WERI-Rb-1 (cell line): ENCODE results near the gene RPTOR.

Experiments
- DNase-seq: peaks from one replicate; pipeline ENCODE4 v3.0.0-alpha.2; 2020
- H3K27ac ChIP-seq: fragments of 250-450 bp; sonication (Bioruptor Pico); 2 replicates; pipeline ENCODE4 v1.5.1; 2020; ENCODE audit warnings: mild to moderate bottlenecking, moderate library complexity
- H3K27me3 ChIP-seq: fragments of 250-450 bp; sonication (Bioruptor Pico); 2 replicates; pipeline ENCODE4 v1.5.1; 2021; ENCODE audit warnings: mild to moderate bottlenecking, low read depth, moderate library complexity; ENCODE audit not compliant: insufficient read depth, severe bottlenecking
- H3K36me3 ChIP-seq: fragments of 250-450 bp; sonication (Bioruptor Pico); 2 replicates; pipeline ENCODE4 v1.5.1; 2020; ENCODE audit warnings: mild to moderate bottlenecking, moderate library complexity
- H3K4me3 ChIP-seq: 2 replicates; pipeline ENCODE4 v1.5.1; 2011; ENCODE audit warnings: low read depth, mild to moderate bottlenecking, control low read depth, low read length
- H3K9me3 ChIP-seq: fragments of 250-450 bp; sonication (Bioruptor Pico); 2 replicates; pipeline ENCODE4 v1.5.1; 2021; ENCODE audit warnings: mild to moderate bottlenecking, moderate library complexity; ENCODE audit not compliant: severe bottlenecking
- TF ChIP-seq, protein P1 (sequence below): IDR thresholded peaks from 2 replicates; pipeline ENCODE4 v1.5.1; 2011; ENCODE audit warnings: low read depth, mild to moderate bottlenecking, control low read depth, inconsistent platforms, low read length

Gene RPTOR

DNA sequence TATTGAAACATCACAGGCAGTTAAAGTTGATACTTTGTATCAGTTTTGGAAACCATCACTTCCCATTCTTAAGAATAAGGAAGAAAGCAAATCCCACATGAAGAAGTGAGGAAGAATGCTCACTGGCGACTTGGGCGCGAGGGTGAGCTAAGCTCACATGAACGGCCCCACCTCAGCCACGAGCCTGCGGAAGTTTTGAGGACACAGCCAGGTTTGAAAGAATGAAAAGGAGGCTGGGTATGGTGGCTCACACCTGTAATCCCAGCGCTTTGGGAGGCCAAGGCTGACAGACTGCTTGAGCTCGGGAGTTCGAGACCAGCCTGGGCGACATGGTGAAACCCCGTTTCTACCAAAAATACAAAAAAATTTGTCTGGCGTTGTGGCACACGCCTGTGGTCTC is 336.7 kb downstream of the RPTOR start:
- DNase-seq: no peak

DNA sequence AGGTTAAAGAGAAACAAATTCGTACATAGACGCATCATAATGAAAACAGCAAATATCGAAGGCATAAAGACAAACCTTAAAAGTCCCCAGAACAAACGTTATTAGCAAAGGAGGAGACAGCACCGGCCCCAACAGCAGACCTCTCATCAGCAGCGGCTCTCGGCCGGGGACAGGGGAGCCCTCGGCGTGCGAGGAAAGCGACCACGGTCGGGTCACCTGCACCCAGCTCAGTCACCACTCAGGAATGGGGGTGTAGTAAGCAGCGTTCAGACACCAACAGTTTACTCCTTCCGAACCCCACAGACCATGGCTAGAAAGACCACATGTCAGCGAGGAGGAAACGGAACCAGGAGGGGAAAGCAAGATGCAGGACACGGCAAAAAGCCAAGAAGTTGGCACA is 337.7 kb downstream of the RPTOR start:
- no peak overlapping the region for H3K27ac ChIP-seq
- H3K36me3 ChIP-seq: peaks cover 78% of the 10 kb centered on the region
- DNase-seq: no peak
- TF ChIP-seq, protein P1, sequence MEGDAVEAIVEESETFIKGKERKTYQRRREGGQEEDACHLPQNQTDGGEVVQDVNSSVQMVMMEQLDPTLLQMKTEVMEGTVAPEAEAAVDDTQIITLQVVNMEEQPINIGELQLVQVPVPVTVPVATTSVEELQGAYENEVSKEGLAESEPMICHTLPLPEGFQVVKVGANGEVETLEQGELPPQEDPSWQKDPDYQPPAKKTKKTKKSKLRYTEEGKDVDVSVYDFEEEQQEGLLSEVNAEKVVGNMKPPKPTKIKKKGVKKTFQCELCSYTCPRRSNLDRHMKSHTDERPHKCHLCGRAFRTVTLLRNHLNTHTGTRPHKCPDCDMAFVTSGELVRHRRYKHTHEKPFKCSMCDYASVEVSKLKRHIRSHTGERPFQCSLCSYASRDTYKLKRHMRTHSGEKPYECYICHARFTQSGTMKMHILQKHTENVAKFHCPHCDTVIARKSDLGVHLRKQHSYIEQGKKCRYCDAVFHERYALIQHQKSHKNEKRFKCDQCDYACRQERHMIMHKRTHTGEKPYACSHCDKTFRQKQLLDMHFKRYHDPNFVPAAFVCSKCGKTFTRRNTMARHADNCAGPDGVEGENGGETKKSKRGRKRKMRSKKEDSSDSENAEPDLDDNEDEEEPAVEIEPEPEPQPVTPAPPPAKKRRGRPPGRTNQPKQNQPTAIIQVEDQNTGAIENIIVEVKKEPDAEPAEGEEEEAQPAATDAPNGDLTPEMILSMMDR: no peak
- no peak overlapping the region for H3K4me3 ChIP-seq
- H3K27me3 ChIP-seq: no peaks in the 10 kb centered on the region
- H3K9me3 ChIP-seq: no peaks in the 10 kb centered on the region

More for the DNA sequence above, 336.7 kb downstream of the RPTOR start:
- TF ChIP-seq, protein P1: no peak
- Histone ChIP-seq H3K27ac (no peak overlapping the region), H3K9me3 (no peaks in the 10 kb centered on the region), H3K4me3 (no peak overlapping the region), H3K27me3 (no peaks in the 10 kb centered on the region), H3K36me3 (peaks cover 74% of the 10 kb centered on the region)

DNA sequence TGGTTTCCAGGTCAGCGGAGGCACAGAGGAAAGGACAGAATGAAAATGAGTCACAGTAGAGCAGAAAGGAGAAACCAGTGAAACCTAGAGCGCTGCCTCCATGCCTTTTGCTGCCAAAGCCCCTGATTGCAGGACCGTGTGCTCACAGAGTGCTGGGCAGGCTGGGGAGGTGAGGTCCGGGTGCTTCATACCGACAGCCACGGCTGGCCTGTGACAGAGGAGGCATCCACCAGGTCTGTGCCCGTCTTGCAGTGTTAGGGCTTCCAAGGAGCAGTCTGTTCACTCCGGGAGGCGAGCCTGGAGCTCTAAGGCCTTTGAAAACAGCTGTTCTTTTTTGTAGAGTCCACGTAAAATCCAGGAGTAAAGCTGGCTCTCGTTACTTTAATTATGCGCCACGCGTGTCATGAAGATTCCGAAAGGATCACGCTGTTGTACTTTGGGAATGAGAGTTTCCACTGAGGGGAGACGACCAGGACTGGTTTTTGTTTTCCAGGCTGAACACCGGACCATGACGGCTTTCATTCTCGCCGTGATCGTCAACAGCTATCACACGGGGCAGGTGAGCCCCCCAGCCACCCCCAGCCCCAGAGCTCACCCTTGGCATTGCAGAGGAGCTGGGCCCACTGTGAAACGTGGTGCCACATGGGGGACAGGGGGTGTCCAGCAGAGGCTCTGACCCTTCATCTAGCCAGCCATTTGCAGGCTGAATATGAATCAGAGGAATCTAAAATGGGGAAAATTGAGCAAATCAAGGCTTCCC is 338.5 kb downstream of the RPTOR start:
- TF ChIP-seq, protein P1: no peak
- H3K27ac ChIP-seq: no peak overlapping the region
- H3K36me3 ChIP-seq: peaks cover 80% of the 10 kb centered on the region
- no peak for DNase-seq
- H3K4me3 ChIP-seq: no peak overlapping the region
- H3K9me3 ChIP-seq: no peaks in the 10 kb centered on the region
- no peaks in the 10 kb centered on the region for H3K27me3 ChIP-seq

DNA sequence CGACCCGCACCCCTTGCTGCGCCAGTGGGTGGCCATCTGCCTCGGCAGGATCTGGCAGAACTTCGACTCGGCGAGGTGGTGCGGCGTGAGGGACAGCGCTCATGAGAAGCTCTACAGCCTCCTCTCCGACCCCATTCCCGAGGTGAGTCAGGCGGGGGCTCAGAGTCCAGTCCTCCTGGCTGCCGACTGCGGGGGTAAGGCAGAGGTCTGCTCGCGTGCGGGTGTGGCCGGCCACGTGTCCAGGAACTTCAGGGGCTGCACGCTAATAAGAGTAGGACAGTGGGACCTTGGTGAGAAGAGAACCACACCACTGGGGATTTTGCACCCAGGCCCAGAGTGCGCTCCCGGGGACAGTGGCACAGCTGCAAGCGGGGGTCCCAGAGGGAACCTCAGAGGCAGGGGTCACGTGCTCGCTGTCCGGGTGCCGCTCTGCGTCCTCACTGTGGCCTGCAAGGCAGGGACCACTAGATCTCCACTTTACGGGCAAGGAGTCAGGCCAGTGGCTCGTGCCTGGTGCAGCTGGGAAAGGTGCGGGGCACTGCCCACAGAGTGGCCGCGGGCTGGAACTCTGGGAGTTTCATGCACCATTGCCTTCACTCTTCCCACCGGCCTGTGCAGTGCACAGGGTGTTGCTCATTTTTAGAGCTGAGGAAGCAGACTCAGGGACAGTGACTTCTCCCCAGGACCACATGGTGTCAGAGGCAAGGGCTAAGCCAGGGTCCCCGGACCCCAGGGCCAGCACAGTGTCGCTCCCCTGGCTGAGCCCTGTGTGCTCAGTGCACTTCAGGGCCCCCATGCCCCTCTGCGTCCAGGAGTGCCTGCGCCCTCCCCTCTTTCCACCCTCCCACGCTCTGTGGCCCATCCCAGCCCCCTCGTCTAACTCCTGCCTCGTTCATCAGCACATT is 339.4 kb downstream of the RPTOR start:
- no peak overlapping the region for H3K27ac ChIP-seq
- no peaks in the 10 kb centered on the region for H3K27me3 ChIP-seq
- no peak for DNase-seq
- TF ChIP-seq, protein P1: no peak
- no peaks in the 10 kb centered on the region for H3K9me3 ChIP-seq
- H3K4me3 ChIP-seq: no peak overlapping the region
- peaks cover 90% of the 10 kb centered on the region for H3K36me3 ChIP-seq

DNA sequence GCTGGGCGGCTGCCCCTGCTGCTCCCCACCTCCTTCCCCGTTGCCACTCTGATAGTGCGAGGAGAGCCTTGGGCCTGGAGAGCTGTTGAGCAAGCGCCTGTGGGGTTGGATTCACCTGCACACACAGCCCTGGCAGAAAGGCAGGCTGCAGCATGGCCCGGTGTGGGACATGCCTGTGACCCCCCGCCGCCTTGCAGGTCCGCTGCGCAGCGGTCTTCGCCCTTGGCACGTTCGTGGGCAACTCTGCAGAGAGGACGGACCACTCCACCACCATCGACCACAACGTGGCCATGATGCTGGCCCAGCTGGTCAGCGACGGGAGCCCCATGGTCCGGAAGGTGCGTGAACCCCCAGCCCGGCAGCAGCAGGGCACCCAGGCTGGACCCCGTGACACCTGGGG is 340.2 kb downstream of the RPTOR start:
- no peak overlapping the region for H3K4me3 ChIP-seq
- H3K27ac ChIP-seq: no peak overlapping the region
- peaks cover 93% of the 10 kb centered on the region for H3K36me3 ChIP-seq
- no peak for DNase-seq
- TF ChIP-seq, protein P1: no peak
- no peaks in the 10 kb centered on the region for H3K27me3 ChIP-seq
- no peaks in the 10 kb centered on the region for H3K9me3 ChIP-seq
